ENCODE results near the gene PTPRG. TPM values are rescaled to one million over a fixed set of nuclear protein-coding genes. Genes with fewer than 3 reads are reported as not detected.

The PTPRG gene
- total RNA-seq, 1 experiment from 2014 or later: 69.3 TPM

DNA sequence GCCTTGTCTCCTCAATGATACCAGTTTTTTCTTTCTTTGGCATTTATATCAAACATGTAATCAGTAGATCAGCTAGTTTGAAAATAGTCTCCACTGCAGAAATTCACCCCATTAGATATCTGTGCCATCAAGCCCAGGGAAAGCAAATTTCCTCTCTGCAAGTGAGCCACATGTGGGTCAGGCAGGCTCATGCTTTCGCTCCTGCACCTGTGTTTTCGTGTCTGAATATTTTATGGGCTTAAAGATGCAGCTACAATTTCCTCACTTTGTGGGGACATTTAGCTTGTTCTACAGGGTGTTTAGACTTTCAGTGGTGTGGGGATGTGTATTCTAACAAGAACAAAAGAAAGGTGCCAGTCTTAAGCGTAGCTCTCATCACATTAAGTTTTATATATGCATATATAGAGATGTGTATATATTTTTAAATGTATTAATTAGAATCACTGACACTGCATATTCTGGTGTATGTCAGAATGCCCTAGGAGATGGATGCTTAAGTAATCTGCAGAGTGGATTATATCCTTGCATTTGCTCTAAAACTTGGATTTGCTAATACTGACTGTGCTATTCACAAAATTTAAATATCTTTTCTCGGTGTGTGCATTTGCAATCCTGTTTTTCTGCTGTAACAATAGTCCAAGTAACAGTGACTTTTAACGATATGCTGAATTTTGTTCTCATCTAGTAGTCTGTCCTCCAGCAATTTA, 372.6 kb downstream of the PTPRG start:
- no peak overlapping the region for H3K9ac ChIP-seq (ENCODE audit: extremely low read depth, insufficient read length, low read length)
- H2AK5ac ChIP-seq (ENCODE audit: insufficient read length, low read length): no peak overlapping the region
- no peak overlapping the region for H2BK120ac ChIP-seq (ENCODE audit: low read depth, low read length, poor library complexity, severe bottlenecking)
- Mint-ChIP-seq H3K4me3 (no peak overlapping the region), H3K36me3 (ENCODE audit: insufficient read depth in 1 of 3, low read depth in 3 of 3) (peaks cover 15 to 20% (median 17%) of the 10 kb centered on the region in 3 experiments), H3K9me3 (peaks cover 3 to 13% of the 10 kb centered on the region in 2 experiments; a peak in 4 of 5 replicates), H3K4me1 (peaks cover 55% of the 10 kb centered on the region in 2 experiments), H3K27ac (no peak overlapping the region; a peak in 1 of 7 replicates), H3K27me3 (ENCODE audit: low read depth) (no peaks in the 10 kb centered on the region)
- H4K91ac ChIP-seq (ENCODE audit: insufficient read length, low read depth, low read length): no peak overlapping the region
- H3K23ac ChIP-seq (ENCODE audit: insufficient read length, low read depth, low read length): no peak overlapping the region
- H2BK15ac ChIP-seq (ENCODE audit: low read depth, low read length): no peak overlapping the region
- H3K4me2 ChIP-seq (ENCODE audit: insufficient read depth, insufficient read length, low read length): no peak overlapping the region
- no peak overlapping the region for H2BK5ac ChIP-seq (ENCODE audit: insufficient read length, low read length)
- H3K23me2 ChIP-seq (ENCODE audit: insufficient read length, low read depth, low read length, poor library complexity, severe bottlenecking): no peaks in the 10 kb centered on the region
- H4K5ac ChIP-seq (ENCODE audit: insufficient read length, low read depth, low read length): no peak overlapping the region
- H3K4me1 ChIP-seq (ENCODE audit: insufficient read depth, low read length): peaks cover 8% of the 10 kb centered on the region
- no peak overlapping the region for H3K56ac ChIP-seq (ENCODE audit: insufficient read length, low read depth, low read length)
- H2BK20ac ChIP-seq (ENCODE audit: low read depth, low read length, poor library complexity, severe bottlenecking): no peak overlapping the region
- DNase-seq: no peak
- no peak overlapping the region for H3K18ac ChIP-seq (ENCODE audit: insufficient read length, low read depth, low read length)
- no peaks in the 10 kb centered on the region for H4K20me1 ChIP-seq (ENCODE audit: control insufficient read depth, insufficient read depth, insufficient read length)
- H3K27me3 ChIP-seq (ENCODE audit: insufficient read depth, low read length): no peaks in the 10 kb centered on the region
- TF ChIP-seq, protein P1, sequence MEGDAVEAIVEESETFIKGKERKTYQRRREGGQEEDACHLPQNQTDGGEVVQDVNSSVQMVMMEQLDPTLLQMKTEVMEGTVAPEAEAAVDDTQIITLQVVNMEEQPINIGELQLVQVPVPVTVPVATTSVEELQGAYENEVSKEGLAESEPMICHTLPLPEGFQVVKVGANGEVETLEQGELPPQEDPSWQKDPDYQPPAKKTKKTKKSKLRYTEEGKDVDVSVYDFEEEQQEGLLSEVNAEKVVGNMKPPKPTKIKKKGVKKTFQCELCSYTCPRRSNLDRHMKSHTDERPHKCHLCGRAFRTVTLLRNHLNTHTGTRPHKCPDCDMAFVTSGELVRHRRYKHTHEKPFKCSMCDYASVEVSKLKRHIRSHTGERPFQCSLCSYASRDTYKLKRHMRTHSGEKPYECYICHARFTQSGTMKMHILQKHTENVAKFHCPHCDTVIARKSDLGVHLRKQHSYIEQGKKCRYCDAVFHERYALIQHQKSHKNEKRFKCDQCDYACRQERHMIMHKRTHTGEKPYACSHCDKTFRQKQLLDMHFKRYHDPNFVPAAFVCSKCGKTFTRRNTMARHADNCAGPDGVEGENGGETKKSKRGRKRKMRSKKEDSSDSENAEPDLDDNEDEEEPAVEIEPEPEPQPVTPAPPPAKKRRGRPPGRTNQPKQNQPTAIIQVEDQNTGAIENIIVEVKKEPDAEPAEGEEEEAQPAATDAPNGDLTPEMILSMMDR (conservative IDR thresholded peaks at IDR 0.05): no peak
- H3K79me1 ChIP-seq (ENCODE audit: insufficient read depth, low read depth, low read length, poor library complexity, severe bottlenecking): peaks cover 4% of the 10 kb centered on the region
- no peak overlapping the region for H2BK12ac ChIP-seq (ENCODE audit: insufficient read length, low read depth, low read length)
- no peak overlapping the region for H4K8ac ChIP-seq (replicated peaks; ENCODE audit: insufficient read length, low read depth, low read length)
- no peak overlapping the region for H2AFZ ChIP-seq (ENCODE audit: low read length)
- no CpG with 5 or more reads among the region's 5 CpGs for WGBS (ENCODE audit: extremely low coverage, insufficient read length, low lambda C conversion rate)
- H3K27ac ChIP-seq (ENCODE audit: insufficient read length, low read depth, low read length): no peak overlapping the region
- no peaks in the 10 kb centered on the region for H3K9me3 ChIP-seq (ENCODE audit: control insufficient read depth, low read depth, low read length)
- H3T11ph ChIP-seq (ENCODE audit: low read length): no peak overlapping the region
- no peak overlapping the region for H3K4ac ChIP-seq (ENCODE audit: low read depth, low read length)
- H3K14ac ChIP-seq (ENCODE audit: insufficient read depth, low read length): no peak overlapping the region
- H3K79me2 ChIP-seq (ENCODE audit: insufficient read depth, low read length): peaks cover 8% of the 10 kb centered on the region; the same call in 1 of the 2 replicates
